HCT116 (cell line): ENCODE results near the gene DENND10. TPM values are rescaled to one million over a fixed set of nuclear protein-coding genes. Genes with fewer than 3 reads are reported as not detected.

Experiments used
- ATAC-seq: fragments of 200-7000 bp; cut with Tn5 transposase; 2 replicates; pipeline ENCODE4 v1.9.1; 2020; ENCODE audit warnings: mild to moderate bottlenecking, moderate library complexity
- BruUV-seq: library from RNA; stranded (reverse); fragments of 400-500 nt; replicated peaks from 2 replicates; lab custom pipeline; 2021; lab: Mats Ljungman, UMichigan
- CTCF ChIA-PET: fragments of 300-600 bp; sonication (Branson Sonifier 250); formaldehyde crosslinking; loops from one replicate; lab custom pipeline; 2021; ENCODE audit warnings: antibody characterized with exemption; lab: Charles Lee
- POLR2A ChIA-PET: fragments of 300-600, 350-600 bp; sonication (Branson Sonifier 250); formaldehyde crosslinking; loops from one replicate; lab custom pipeline; 2021; ENCODE audit warnings: antibody characterized with exemption; lab: Charles Lee
- RAD21 ChIA-PET, 2 experiments: fragments of 300-600 bp; sonication (Branson Sonifier 250); formaldehyde crosslinking; loops; one replicate each; lab custom pipeline; 2023; ENCODE audit warnings: low total read pairs in 2 of 2; ENCODE audit not compliant: uncharacterized antibody in 2 of 2, unreplicated experiment in 2 of 2, low non-redundant PET in 1 of 2; lab: Charles Lee
- DNase-seq: peaks from one replicate; pipeline ENCODE4 v3.0.0-alpha.2; 2010; ENCODE audit warnings: low read depth, low spot score
- H2AFZ ChIP-seq: fragments of 200-600 bp; shearing (Covaris generic), sonication (generic); 2 replicates; pipeline ENCODE4 v1.6.1; 2017; ENCODE audit warnings: low read depth, mixed run types, mixed read lengths, antibody characterized with exemption, low read length; ENCODE audit not compliant: poor library complexity, severe bottlenecking
- H3K27ac ChIP-seq: 2 replicates; pipeline ENCODE4 v1.5.1; 2012; ENCODE audit warnings: low read depth, low read length
- H3K27me3 ChIP-seq: fragments of 200-600 bp; sonication (generic); 2 replicates; pipeline ENCODE4 v1.6.1; 2016; ENCODE audit warnings: mixed run types, low read length, mixed read lengths; ENCODE audit not compliant: insufficient read depth
- H3K36me3 ChIP-seq, 2 experiments: fragments of 200-500 bp in 1 of 2; fragments of 200-600 bp in 1 of 2; sonication (Bioruptor generic) in 1 of 2; sonication (generic) in 1 of 2; 2 replicates each; pipeline versions ENCODE4 v1.5.1 to v1.6.1; 2014 to 2016; ENCODE audit warnings: low read length in 2 of 2, inconsistent platforms in 1 of 2, mixed read lengths in 1 of 2, mixed run types in 1 of 2; ENCODE audit not compliant: insufficient read depth in 2 of 2, control insufficient read depth in 1 of 2
- H3K4me1 ChIP-seq, 2 experiments: fragments of 200-600 bp in 1 of 2; sonication (generic) in 1 of 2; 2 replicates each; pipeline versions ENCODE4 v1.5.1 to v1.6.1; 2012 to 2017; ENCODE audit warnings: low read length in 2 of 2, inconsistent platforms in 1 of 2, mild to moderate bottlenecking in 1 of 2, mixed read lengths in 1 of 2, mixed run types in 1 of 2, moderate library complexity in 1 of 2; ENCODE audit not compliant: insufficient read depth in 2 of 2, control insufficient read depth in 1 of 2
- H3K4me2 ChIP-seq: fragments of 200-600 bp; sonication (generic); 2 replicates; pipeline ENCODE4 v1.6.1; 2017; ENCODE audit warnings: mixed run types, low read length, mixed read lengths
- H3K4me3 ChIP-seq, 2 experiments: fragments of 200-600 bp in 1 of 2; sonication (generic) in 1 of 2; replicated peaks in 1 of 2; 2 replicates each; pipeline ENCODE4 v1.5.1; 2011 to 2016; ENCODE audit warnings: low read length in 2 of 2, control low read depth in 1 of 2, low read depth in 1 of 2, mild to moderate bottlenecking in 1 of 2, mixed read lengths in 1 of 2, mixed run types in 1 of 2
- H3K79me2 ChIP-seq: fragments of 200-600 bp; sonication (generic); 2 replicates; pipeline ENCODE4 v1.6.1; 2017; ENCODE audit warnings: mild to moderate bottlenecking, mixed run types, low read length, moderate library complexity, mixed read lengths; ENCODE audit not compliant: insufficient read depth
- H3K9ac ChIP-seq: fragments of 200-600 bp; sonication (generic); 2 replicates; pipeline ENCODE4 v1.6.1; 2016; ENCODE audit warnings: low read length, mixed read lengths
- H3K9me2 ChIP-seq: fragments of 200-600 bp; sonication (generic), shearing (Covaris generic); 2 replicates; pipeline ENCODE4 v1.6.1; 2017; ENCODE audit warnings: mixed run types, mild to moderate bottlenecking, moderate library complexity; ENCODE audit not compliant: insufficient read depth
- H3K9me3 ChIP-seq, 2 experiments: fragments of 200-500 bp in 1 of 2; fragments of 200-600 bp in 1 of 2; sonication (Bioruptor generic) in 1 of 2; sonication (generic) in 1 of 2; 2 replicates each; pipeline ENCODE4 v1.6.1; 2014 to 2017; ENCODE audit warnings: low read length in 2 of 2, mixed read lengths in 2 of 2, inconsistent platforms in 1 of 2, low read depth in 1 of 2, mild to moderate bottlenecking in 1 of 2, mixed run types in 1 of 2, moderate library complexity in 1 of 2; ENCODE audit not compliant: control insufficient read depth in 1 of 2, insufficient read depth in 1 of 2
- H4K20me1 ChIP-seq: fragments of 200-600 bp; sonication (generic), shearing (Covaris generic); 2 replicates; pipeline ENCODE4 v1.6.1; 2017; ENCODE audit warnings: mixed run types, mild to moderate bottlenecking, moderate library complexity; ENCODE audit not compliant: insufficient read depth
- ATF3 ChIP-seq: IDR thresholded peaks from 2 replicates; pipeline ENCODE4 v1.6.1; 2012
- EZH2 ChIP-seq: fragments of 200-600 bp; sonication (generic); IDR thresholded peaks from 2 replicates; pipeline ENCODE4 v1.6.1; 2017; ENCODE audit warnings: antibody characterized with exemption, mixed run types
- MAX ChIP-seq: IDR thresholded peaks from 2 replicates; pipeline ENCODE4 v1.6.1; 2012
- POLR2AphosphoS5 ChIP-seq: IDR thresholded peaks from 2 replicates; pipeline ENCODE4 v1.6.1; 2011; ENCODE audit warnings: mild to moderate bottlenecking, low read depth, low read length, moderate library complexity
- SP1 ChIP-seq: IDR thresholded peaks from 2 replicates; pipeline ENCODE4 v1.6.1; 2012; ENCODE audit warnings: low read depth
- SRF ChIP-seq: IDR thresholded peaks from 2 replicates; pipeline ENCODE4 v1.6.1; 2012; ENCODE audit warnings: low read depth
- TCF7L2 ChIP-seq: IDR thresholded peaks from 2 replicates; pipeline ENCODE4 v1.7.0; 2011; ENCODE audit warnings: borderline replicate concordance, inconsistent platforms; ENCODE audit not compliant: insufficient read depth, insufficient read length; ENCODE audit errors: extremely low read depth
- YY1 ChIP-seq: IDR thresholded peaks from 2 replicates; pipeline ENCODE4 v1.6.1; 2011; ENCODE audit warnings: low read length, low read depth, moderate library complexity, mild to moderate bottlenecking; ENCODE audit not compliant: insufficient replicate concordance; ENCODE audit errors: extremely low read depth
- intact Hi-C: fragments of 100-400 bp; cut with micrococcal nuclease; formaldehyde crosslinking; loops from 2 replicates; pipeline ENCODE4 v1.10.0; 2022
- total RNA-seq: library from RNA; stranded (reverse); gene quantifications from one replicate; pipeline ENCODE4 v1.2.1, GENCODE V29; 2021; ENCODE audit not compliant: unreplicated experiment
- TF ChIP-seq, protein P1 (sequence below), 3 experiments: fragments of 200-600 bp in 1 of 3; sonication (generic) in 1 of 3; IDR thresholded peaks in 2 of 3; conservative IDR thresholded peaks in 1 of 3; 2 replicates each; pipeline ENCODE4 v1.5.1; 2012 to 2017; ENCODE audit warnings: low read depth in 2 of 3, low read length in 2 of 3, antibody characterized with exemption in 1 of 3, borderline replicate concordance in 1 of 3, control low read depth in 1 of 3, mild to moderate bottlenecking in 1 of 3, mixed read lengths in 1 of 3, mixed run types in 1 of 3, moderate library complexity in 1 of 3; ENCODE audit not compliant: insufficient read depth in 1 of 3
- TF ChIP-seq, protein P2 (sequence below): IDR thresholded peaks from 2 replicates; pipeline ENCODE4 v1.6.1; 2011; ENCODE audit warnings: mild to moderate bottlenecking, low read length, moderate library complexity; ENCODE audit not compliant: insufficient replicate concordance; ENCODE audit errors: extremely low read depth

The DENND10 gene
- total RNA-seq, 1 experiment from 2014 or later, result 47.5 TPM

DNA sequence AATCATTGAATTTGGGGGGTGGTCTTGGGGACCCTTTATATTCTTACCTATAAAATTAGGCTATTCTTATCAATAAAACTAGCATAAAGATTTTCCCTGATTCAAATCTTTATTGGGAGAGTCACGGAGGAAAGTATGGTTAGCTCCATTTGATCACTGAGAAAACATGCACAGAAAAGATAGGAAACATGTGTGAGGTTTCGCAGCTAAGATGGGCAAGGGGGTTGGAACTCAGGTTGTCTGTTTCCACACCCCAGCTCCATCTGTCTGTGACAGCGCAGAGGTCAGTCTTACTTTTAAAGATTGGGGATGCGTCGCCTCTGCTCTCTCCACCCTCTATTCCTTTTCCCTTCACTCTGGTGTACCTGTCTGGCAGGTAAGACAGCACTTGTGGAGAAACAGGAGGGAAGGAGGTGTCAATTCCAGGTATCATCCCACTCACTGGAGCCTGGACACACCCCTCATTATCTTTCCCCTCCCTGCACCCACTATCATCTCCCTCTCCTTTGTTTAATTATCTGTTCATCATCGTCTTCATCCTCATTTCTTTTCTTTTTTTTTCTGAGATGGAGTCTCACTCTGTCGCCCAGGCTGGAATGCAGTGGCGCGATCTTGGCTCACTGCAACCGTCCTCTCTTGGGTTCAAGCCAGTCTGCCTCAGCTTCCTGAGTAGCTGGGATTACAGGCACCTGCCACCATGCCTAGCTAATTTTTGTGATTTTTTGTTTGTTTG lies 2.4 kb upstream of the DENND10 start:
- BruUV-seq, result no TSS peak
- no peaks in the 10 kb centered on the region; the same call in 1 of the 2 replicates for H3K9me2 ChIP-seq
- no peak overlapping the region for H2AFZ ChIP-seq

More for the DNA sequence above, 2.4 kb upstream of the DENND10 start:
- ChIA-PET POLR2A (interaction anchor here (0.6 kb wide), 2 partner anchors 15 to 171 kb away, joined by 3 to 5 read pairs; no protein-coding TSS in a partner anchor), RAD21 (interaction anchor here in 1 of 2 experiments (0.7 kb wide), 1 partner anchor 388 kb away, joined by 3 read pairs; no protein-coding TSS in a partner anchor), CTCF (no interaction called here)
- H3K4me1 ChIP-seq, result peaks cover 4 to 25% of the 10 kb centered on the region in 2 experiments
- no peaks in the 10 kb centered on the region for H3K9me3 ChIP-seq
- no peak overlapping the region for H3K27ac ChIP-seq
- H3K79me2 ChIP-seq, result peaks cover 12% of the 10 kb centered on the region
- H3K27me3 ChIP-seq, result no peaks in the 10 kb centered on the region
- TF ChIP-seq POLR2AphosphoS5 (no peak), YY1 (no peak), SP1 (no peak), ATF3 (no peak), EZH2 (no peak), SRF (no peak), MAX (no peak), TCF7L2 (no peak)
- TF ChIP-seq, protein P1, sequence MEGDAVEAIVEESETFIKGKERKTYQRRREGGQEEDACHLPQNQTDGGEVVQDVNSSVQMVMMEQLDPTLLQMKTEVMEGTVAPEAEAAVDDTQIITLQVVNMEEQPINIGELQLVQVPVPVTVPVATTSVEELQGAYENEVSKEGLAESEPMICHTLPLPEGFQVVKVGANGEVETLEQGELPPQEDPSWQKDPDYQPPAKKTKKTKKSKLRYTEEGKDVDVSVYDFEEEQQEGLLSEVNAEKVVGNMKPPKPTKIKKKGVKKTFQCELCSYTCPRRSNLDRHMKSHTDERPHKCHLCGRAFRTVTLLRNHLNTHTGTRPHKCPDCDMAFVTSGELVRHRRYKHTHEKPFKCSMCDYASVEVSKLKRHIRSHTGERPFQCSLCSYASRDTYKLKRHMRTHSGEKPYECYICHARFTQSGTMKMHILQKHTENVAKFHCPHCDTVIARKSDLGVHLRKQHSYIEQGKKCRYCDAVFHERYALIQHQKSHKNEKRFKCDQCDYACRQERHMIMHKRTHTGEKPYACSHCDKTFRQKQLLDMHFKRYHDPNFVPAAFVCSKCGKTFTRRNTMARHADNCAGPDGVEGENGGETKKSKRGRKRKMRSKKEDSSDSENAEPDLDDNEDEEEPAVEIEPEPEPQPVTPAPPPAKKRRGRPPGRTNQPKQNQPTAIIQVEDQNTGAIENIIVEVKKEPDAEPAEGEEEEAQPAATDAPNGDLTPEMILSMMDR (IDR thresholded peaks at IDR 0.05 in 2 of 3, conservative IDR thresholded peaks at IDR 0.05 in 1 of 3; ENCODE audit: borderline replicate concordance in 1 of 3, insufficient read depth in 1 of 3, low read depth in 2 of 3, low read length in 2 of 3), result no peak
- TF ChIP-seq, protein P2, sequence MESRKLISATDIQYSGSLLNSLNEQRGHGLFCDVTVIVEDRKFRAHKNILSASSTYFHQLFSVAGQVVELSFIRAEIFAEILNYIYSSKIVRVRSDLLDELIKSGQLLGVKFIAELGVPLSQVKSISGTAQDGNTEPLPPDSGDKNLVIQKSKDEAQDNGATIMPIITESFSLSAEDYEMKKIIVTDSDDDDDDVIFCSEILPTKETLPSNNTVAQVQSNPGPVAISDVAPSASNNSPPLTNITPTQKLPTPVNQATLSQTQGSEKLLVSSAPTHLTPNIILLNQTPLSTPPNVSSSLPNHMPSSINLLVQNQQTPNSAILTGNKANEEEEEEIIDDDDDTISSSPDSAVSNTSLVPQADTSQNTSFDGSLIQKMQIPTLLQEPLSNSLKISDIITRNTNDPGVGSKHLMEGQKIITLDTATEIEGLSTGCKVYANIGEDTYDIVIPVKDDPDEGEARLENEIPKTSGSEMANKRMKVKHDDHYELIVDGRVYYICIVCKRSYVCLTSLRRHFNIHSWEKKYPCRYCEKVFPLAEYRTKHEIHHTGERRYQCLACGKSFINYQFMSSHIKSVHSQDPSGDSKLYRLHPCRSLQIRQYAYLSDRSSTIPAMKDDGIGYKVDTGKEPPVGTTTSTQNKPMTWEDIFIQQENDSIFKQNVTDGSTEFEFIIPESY, result no peak
- ATAC-seq (no peak), DNase-seq (no peak)
- no peak overlapping the region for H3K9ac ChIP-seq
- H3K36me3 ChIP-seq, result no peaks in the 10 kb centered on the region
- no peak overlapping the region for H3K4me2 ChIP-seq
- intact Hi-C loops, result no loop called here
- no peak overlapping the region for H3K4me3 ChIP-seq
- H4K20me1 ChIP-seq, result no peaks in the 10 kb centered on the region
